ENCODE data around the gene CCDC184.
A peak's percentile ranks its signal among the peaks of the same experiment; 100 is the strongest.

- TF ChIP-seq CTCF (IDR thresholded peaks at IDR 0.05) (peak; percentile 34), EZH2 (IDR thresholded peaks at IDR 0.05; ENCODE audit: borderline replicate concordance, insufficient read depth, low read depth, low read length, poor library complexity, severe bottlenecking) (no peak)
Measured at GRCh38 chr12:48183876-48184548, 568 bp downstream of the CCDC184 start.
